ENCODE results near the gene CPD. TPM values are rescaled to one million over a fixed set of nuclear protein-coding genes. Genes with fewer than 3 reads are reported as not detected.
"Not testable (repeated sequence)": the region's sequence is repeated elsewhere in the genome, so short reads cannot be mapped to it uniquely, and the experiment has no call there.

CPD gene
- total RNA-seq, 4 donors from 2014 or later: 20.8 to 32.4 (median 28.0) TPM

GRCh38 chr17:30398328-30399041 lies 19.8 kb downstream of the CPD start:
- TF ChIP-seq POLR2A (IDR thresholded peaks at IDR 0.05): no peak
- no peak for TF ChIP-seq CTCF (IDR thresholded peaks at IDR 0.05 in 4 of 5, conservative IDR thresholded peaks at IDR 0.05 in 1 of 5)
- no peaks in the 10 kb centered on the region for H3K27me3 ChIP-seq

GRCh38 chr17:30401097-30401496 lies 22.4 kb downstream of the CPD start:
- intact Hi-C loops (cut with DNase I; ENCODE audit: low total_unique reads) (no loop called here), in situ Hi-C loops (cut with MboI; ENCODE audit: low sequenced_read_pairs in 4 of 4) (no loop called here)
- ATAC-seq (no peak), DNase-seq (no peak)
- TF ChIP-seq CTCF (IDR thresholded peaks at IDR 0.05 in 4 of 5, conservative IDR thresholded peaks at IDR 0.05 in 1 of 5) (no peak), POLR2A (IDR thresholded peaks at IDR 0.05) (no peak)
- Histone ChIP-seq H3K27me3 (no peaks in the 10 kb centered on the region), H3K36me3 (no peaks in the 10 kb centered on the region), H3K27ac (no peak overlapping the region), H3K4me3 (no peak overlapping the region), H3K9me3 (no peaks in the 10 kb centered on the region), H3K4me1 (peaks cover 0 to 9% of the 10 kb centered on the region in 2 donors)

More at GRCh38 chr17:30398328-30399041, 19.8 kb downstream of the CPD start:
- ATAC-seq (no peak), DNase-seq (no peak)
- intact Hi-C loops (cut with DNase I; ENCODE audit: low total_unique reads) (no loop called here), in situ Hi-C loops (cut with MboI; ENCODE audit: low sequenced_read_pairs in 4 of 4) (no loop called here)
- Histone ChIP-seq H3K36me3 (no peaks in the 10 kb centered on the region), H3K4me1 (peaks cover 12 to 17% of the 10 kb centered on the region in 2 donors), H3K27ac (no peak overlapping the region), H3K4me3 (no peak overlapping the region), H3K9me3 (no peaks in the 10 kb centered on the region)

- Histone ChIP-seq H3K4me3 (no peak overlapping the region), H3K36me3 (no peaks in the 10 kb centered on the region), H3K4me1 (peaks cover 0 to 6% of the 10 kb centered on the region in 2 donors), H3K9me3 (no peaks in the 10 kb centered on the region), H3K27me3 (no peaks in the 10 kb centered on the region), H3K27ac (no peak overlapping the region)
- TF ChIP-seq CTCF (IDR thresholded peaks at IDR 0.05 in 4 of 5, conservative IDR thresholded peaks at IDR 0.05 in 1 of 5) (no peak), POLR2A (IDR thresholded peaks at IDR 0.05) (no peak)
- intact Hi-C loops (cut with DNase I; ENCODE audit: low total_unique reads): no loop called here
- in situ Hi-C loops (cut with MboI; ENCODE audit: low sequenced_read_pairs in 4 of 4): no loop called here
- DNase-seq: no peak
- ATAC-seq: no peak
Observed at GRCh38 chr17:30405161-30405560, 26.4 kb downstream of the CPD start.

GRCh38 chr17:30410627-30411026 lies 31.9 kb downstream of the CPD start:
- H3K4me3 ChIP-seq; intact Hi-C loops (cut with DNase I; ENCODE audit: low total_unique reads); H3K36me3 ChIP-seq; H3K27me3 ChIP-seq; H3K27ac ChIP-seq; DNase-seq; ATAC-seq; H3K9me3 ChIP-seq; in situ Hi-C loops (cut with MboI; ENCODE audit: low sequenced_read_pairs in 4 of 4); H3K4me1 ChIP-seq: not testable (repeated sequence)

GRCh38 chr17:30412008-30412496 lies 33.3 kb downstream of the CPD start:
- in situ Hi-C loops (cut with MboI; ENCODE audit: low sequenced_read_pairs in 4 of 4); intact Hi-C loops (cut with DNase I; ENCODE audit: low total_unique reads): not testable (repeated sequence)

More at GRCh38 chr17:30412008-30412496, 33.3 kb downstream of the CPD start:
- H3K36me3 ChIP-seq, ATAC-seq, H3K4me1 ChIP-seq, H3K9me3 ChIP-seq, DNase-seq, H3K27ac ChIP-seq, H3K4me3 ChIP-seq, H3K27me3 ChIP-seq: not testable (repeated sequence)

All from gastrocnemius medialis (tissue), 4 donors.